OCI-LY7 (cell line): Measurements from ENCODE around the gene SLC35G3. TPM values are rescaled to one million over a fixed set of nuclear protein-coding genes. Genes with fewer than 3 reads are reported as not detected.

ENCODE experiments used
- BruUV-seq: library from RNA; stranded (reverse); fragments of 400-500 nt; replicated peaks from 2 replicates; lab custom pipeline; 2021; lab: Mats Ljungman, UMichigan
- CTCF ChIA-PET: fragments of 300-600 bp; sonication (Branson Sonifier 250); formaldehyde crosslinking; loops from one replicate; lab custom pipeline; 2022; ENCODE audit warnings: antibody characterized with exemption; ENCODE audit not compliant: unreplicated experiment; lab: Charles Lee
- POLR2A ChIA-PET: fragments of 300-600 bp; sonication (Branson Sonifier 250); formaldehyde crosslinking; loops from one replicate; lab custom pipeline; 2022; ENCODE audit warnings: antibody characterized with exemption; lab: Charles Lee
- DNase-seq: peaks from one replicate; pipeline ENCODE4 v3.0.0-alpha.2; 2015; ENCODE audit warnings: low spot score
- H2AFZ ChIP-seq: fragments of 200-600 bp; sonication (generic), shearing (Covaris generic); 2 replicates; pipeline ENCODE4 v1.6.1; 2014; ENCODE audit warnings: mild to moderate bottlenecking, antibody characterized with exemption, low read length, moderate library complexity
- H3K27ac ChIP-seq: fragments of 200-600 bp; sonication (generic); 2 replicates; pipeline ENCODE4 v1.5.1; 2014; ENCODE audit warnings: mixed run types, low read depth, mild to moderate bottlenecking, moderate library complexity, low read length, inconsistent platforms; ENCODE audit not compliant: poor library complexity, severe bottlenecking
- H3K36me3 ChIP-seq: fragments of 200-600 bp; sonication (generic); 2 replicates; pipeline ENCODE4 v1.6.1; 2014; ENCODE audit warnings: mild to moderate bottlenecking, antibody characterized with exemption, low read length, moderate library complexity, mixed read lengths; ENCODE audit not compliant: insufficient read depth
- H3K4me1 ChIP-seq: fragments of 200-600 bp; sonication (generic); 2 replicates; pipeline ENCODE4 v1.5.1; 2014; ENCODE audit warnings: mild to moderate bottlenecking, low read length; ENCODE audit not compliant: insufficient read depth, poor library complexity, severe bottlenecking
- H3K4me2 ChIP-seq: fragments of 200-600 bp; sonication (generic); 2 replicates; pipeline ENCODE4 v1.6.1; 2014; ENCODE audit warnings: mild to moderate bottlenecking, low read length
- H3K4me3 ChIP-seq: fragments of 200-600 bp; sonication (generic); 2 replicates; pipeline ENCODE4 v1.5.1; 2014; ENCODE audit warnings: mild to moderate bottlenecking, low read depth, low read length; ENCODE audit not compliant: poor library complexity, severe bottlenecking
- H3K79me2 ChIP-seq: fragments of 200-600 bp; sonication (generic); 2 replicates; pipeline ENCODE4 v1.6.1; 2016; ENCODE audit warnings: low read depth, mild to moderate bottlenecking, low read length, moderate library complexity, mixed read lengths; ENCODE audit not compliant: insufficient read depth
- H3K9me2 ChIP-seq: fragments of 200-600 bp; sonication (generic); 2 replicates; pipeline ENCODE4 v1.6.1; 2016; ENCODE audit warnings: mild to moderate bottlenecking, low read length, mixed read lengths; ENCODE audit not compliant: insufficient read depth
- H3K9me3 ChIP-seq: fragments of 200-600 bp; sonication (generic); 2 replicates; pipeline ENCODE4 v1.6.1; 2014; ENCODE audit warnings: mild to moderate bottlenecking, mixed run types, low read length, mixed read lengths
- H4K20me1 ChIP-seq: fragments of 200-600 bp; sonication (generic); 2 replicates; pipeline ENCODE4 v1.6.1; 2014; ENCODE audit warnings: mild to moderate bottlenecking, antibody characterized with exemption, low read length, moderate library complexity, mixed read lengths; ENCODE audit not compliant: insufficient read depth
- EZH2phosphoT487 ChIP-seq: fragments of 200-600 bp; sonication (generic); IDR thresholded peaks from 2 replicates; pipeline ENCODE4 v1.6.1; 2018; ENCODE audit warnings: low read depth, borderline replicate concordance, mild to moderate bottlenecking, mixed run types, antibody characterized with exemption, low read length, moderate library complexity, mixed read lengths
- intact Hi-C: fragments of 100-400 bp; cut with micrococcal nuclease; formaldehyde crosslinking; loops from one replicate; pipeline ENCODE4 v1.10.0; 2022; ENCODE audit not compliant: unreplicated experiment
- total RNA-seq, 2 experiments: library from RNA; depleted of rRNA in 1 of 2; stranded (reverse); fragments of >200 nt in 1 of 2; shearing (Covaris generic) in 1 of 2; gene quantifications; 2 replicates each; pipeline ENCODE4 v1.2.3, GENCODE V29; 2014 to 2022
- TF ChIP-seq, protein P1 (sequence below): fragments of 200-600 bp; sonication (generic); conservative IDR thresholded peaks from 2 replicates; pipeline ENCODE4 v1.5.1; 2014; ENCODE audit warnings: mild to moderate bottlenecking, antibody characterized with exemption, low read length, moderate library complexity, mixed read lengths

The SLC35G3 gene
- total RNA-seq, 2 experiments from 2014 or later = not detected

DNA sequence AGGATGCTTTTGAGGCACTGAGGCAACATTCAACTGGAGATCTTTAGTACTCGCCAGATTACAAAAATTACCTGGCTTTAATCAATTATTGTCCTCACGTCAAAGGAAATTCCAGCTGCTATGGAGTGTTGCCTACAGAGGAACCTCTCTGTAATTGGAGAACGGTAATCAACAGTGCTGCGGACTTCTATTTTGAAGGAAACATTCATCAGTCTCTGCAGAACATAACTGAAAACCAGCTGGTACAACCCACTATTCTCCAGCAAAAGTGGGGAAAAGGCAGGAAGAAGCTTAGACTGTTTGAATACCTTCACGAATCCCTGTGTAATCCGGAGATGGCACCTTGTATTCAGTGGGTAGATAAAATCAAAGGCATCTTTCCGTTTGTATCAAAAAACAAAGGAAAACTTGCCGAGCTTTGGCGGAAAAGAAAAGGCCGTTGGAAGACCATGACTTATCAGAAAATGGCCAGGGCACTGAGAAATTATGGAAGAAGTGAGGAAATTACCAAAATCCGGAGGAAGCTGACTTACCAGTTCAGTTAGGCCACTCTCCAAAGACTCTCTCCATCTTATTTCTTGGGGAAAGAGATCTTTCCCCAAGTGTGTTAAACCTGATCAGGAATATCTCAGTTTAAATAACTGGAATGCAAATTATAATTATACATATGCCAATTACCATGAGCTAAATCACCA is 3.0 kb downstream of the SLC35G3 start:
- intact Hi-C loops = no loop called here
- Histone ChIP-seq H3K4me1 (no peaks in the 10 kb centered on the region), H3K4me3 (no peak overlapping the region), H3K9me3 (no peaks in the 10 kb centered on the region), H3K9me2 (no peaks in the 10 kb centered on the region), H3K4me2 (no peak overlapping the region), H3K79me2 (no peaks in the 10 kb centered on the region), H3K36me3 (no peaks in the 10 kb centered on the region), H2AFZ (no peak overlapping the region), H3K27ac (no peak overlapping the region), H4K20me1 (no peaks in the 10 kb centered on the region)
- DNase-seq = no peak
- CTCF ChIA-PET = no interaction called here
- no TSS peak for BruUV-seq
- TF ChIP-seq, protein P1, sequence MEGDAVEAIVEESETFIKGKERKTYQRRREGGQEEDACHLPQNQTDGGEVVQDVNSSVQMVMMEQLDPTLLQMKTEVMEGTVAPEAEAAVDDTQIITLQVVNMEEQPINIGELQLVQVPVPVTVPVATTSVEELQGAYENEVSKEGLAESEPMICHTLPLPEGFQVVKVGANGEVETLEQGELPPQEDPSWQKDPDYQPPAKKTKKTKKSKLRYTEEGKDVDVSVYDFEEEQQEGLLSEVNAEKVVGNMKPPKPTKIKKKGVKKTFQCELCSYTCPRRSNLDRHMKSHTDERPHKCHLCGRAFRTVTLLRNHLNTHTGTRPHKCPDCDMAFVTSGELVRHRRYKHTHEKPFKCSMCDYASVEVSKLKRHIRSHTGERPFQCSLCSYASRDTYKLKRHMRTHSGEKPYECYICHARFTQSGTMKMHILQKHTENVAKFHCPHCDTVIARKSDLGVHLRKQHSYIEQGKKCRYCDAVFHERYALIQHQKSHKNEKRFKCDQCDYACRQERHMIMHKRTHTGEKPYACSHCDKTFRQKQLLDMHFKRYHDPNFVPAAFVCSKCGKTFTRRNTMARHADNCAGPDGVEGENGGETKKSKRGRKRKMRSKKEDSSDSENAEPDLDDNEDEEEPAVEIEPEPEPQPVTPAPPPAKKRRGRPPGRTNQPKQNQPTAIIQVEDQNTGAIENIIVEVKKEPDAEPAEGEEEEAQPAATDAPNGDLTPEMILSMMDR = no peak
- no peak for TF ChIP-seq EZH2phosphoT487
- POLR2A ChIA-PET = no interaction called here

GRCh38 chr17:35189291-35189690 is 4.9 kb downstream of the SLC35G3 start:
- TF ChIP-seq, protein P1 = no peak
- no peak for TF ChIP-seq EZH2phosphoT487
- no peak overlapping the region for H3K27ac ChIP-seq
- POLR2A ChIA-PET = no interaction called here
- H3K9me3 ChIP-seq = no peaks in the 10 kb centered on the region
- CTCF ChIA-PET = no interaction called here
- DNase-seq = no peak
- no TSS peak for BruUV-seq
- H3K4me1 ChIP-seq = no peaks in the 10 kb centered on the region
- no peaks in the 10 kb centered on the region for H4K20me1 ChIP-seq
- H3K4me3 ChIP-seq = no peak overlapping the region
- intact Hi-C loops = no loop called here
- H3K4me2 ChIP-seq = no peak overlapping the region
- no peak overlapping the region for H2AFZ ChIP-seq
- H3K36me3 ChIP-seq = no peaks in the 10 kb centered on the region
- no peaks in the 10 kb centered on the region for H3K9me2 ChIP-seq
- H3K79me2 ChIP-seq = no peaks in the 10 kb centered on the region

GRCh38 chr17:35188111-35188510 is 6.1 kb downstream of the SLC35G3 start:
- no peaks in the 10 kb centered on the region for H3K9me2 ChIP-seq
- no peak overlapping the region for H3K4me2 ChIP-seq
- no peak overlapping the region for H3K4me3 ChIP-seq
- no peak for DNase-seq
- no TSS peak for BruUV-seq
- no peak overlapping the region for H2AFZ ChIP-seq
- no peak for TF ChIP-seq EZH2phosphoT487
- H4K20me1 ChIP-seq = no peaks in the 10 kb centered on the region
- no peak overlapping the region for H3K27ac ChIP-seq
- H3K79me2 ChIP-seq = no peaks in the 10 kb centered on the region
- no peaks in the 10 kb centered on the region for H3K36me3 ChIP-seq
- no peaks in the 10 kb centered on the region for H3K4me1 ChIP-seq
- no peaks in the 10 kb centered on the region for H3K9me3 ChIP-seq
- intact Hi-C loops = no loop called here
- ChIA-PET POLR2A (no interaction called here), CTCF (no interaction called here)
